ENCODE results near the gene RNLS. TPM values are rescaled to one million over a fixed set of nuclear protein-coding genes. Genes with fewer than 3 reads are reported as not detected.

The RNLS gene
- polyA plus RNA-seq, 3 donors: 3.3 to 3.9 (median 3.7) TPM

- H3K27ac ChIP-seq (ENCODE audit: low read depth in 1 of 2, low read length in 2 of 2): no peak overlapping the region
- no peaks in the 10 kb centered on the region for H3K36me3 ChIP-seq (replicated peaks in 1 of 2; ENCODE audit: control insufficient read depth in 1 of 2, insufficient read depth in 2 of 2, low read length in 2 of 2)
- no peaks in the 10 kb centered on the region for H4K20me1 ChIP-seq (ENCODE audit: insufficient read depth, low read length)
- H3K9me3 ChIP-seq (replicated peaks in 1 of 2; ENCODE audit: control insufficient read depth in 1 of 2, insufficient read depth in 1 of 2, low read length in 2 of 2): no peaks in the 10 kb centered on the region
- intact Hi-C loops (cut with micrococcal nuclease): no loop called here
- Mint-ChIP-seq H3K36me3 (no peaks in the 10 kb centered on the region), H3K4me3 (no peak overlapping the region), H3K4me1 (peaks cover 5% of the 10 kb centered on the region), H3K27me3 (ENCODE audit: low read depth in 3 of 3) (no peaks in the 10 kb centered on the region), H3K9me3 (peaks cover 0 to 3% (median 0%) of the 10 kb centered on the region in 7 donors), H3K27ac (no peak overlapping the region)
- no peak for DNase-seq
- no peak overlapping the region for H3K4me3 ChIP-seq (replicated peaks in 1 of 3; ENCODE audit: low read depth in 2 of 3, low read length in 3 of 3)
- TF ChIP-seq, protein P1, sequence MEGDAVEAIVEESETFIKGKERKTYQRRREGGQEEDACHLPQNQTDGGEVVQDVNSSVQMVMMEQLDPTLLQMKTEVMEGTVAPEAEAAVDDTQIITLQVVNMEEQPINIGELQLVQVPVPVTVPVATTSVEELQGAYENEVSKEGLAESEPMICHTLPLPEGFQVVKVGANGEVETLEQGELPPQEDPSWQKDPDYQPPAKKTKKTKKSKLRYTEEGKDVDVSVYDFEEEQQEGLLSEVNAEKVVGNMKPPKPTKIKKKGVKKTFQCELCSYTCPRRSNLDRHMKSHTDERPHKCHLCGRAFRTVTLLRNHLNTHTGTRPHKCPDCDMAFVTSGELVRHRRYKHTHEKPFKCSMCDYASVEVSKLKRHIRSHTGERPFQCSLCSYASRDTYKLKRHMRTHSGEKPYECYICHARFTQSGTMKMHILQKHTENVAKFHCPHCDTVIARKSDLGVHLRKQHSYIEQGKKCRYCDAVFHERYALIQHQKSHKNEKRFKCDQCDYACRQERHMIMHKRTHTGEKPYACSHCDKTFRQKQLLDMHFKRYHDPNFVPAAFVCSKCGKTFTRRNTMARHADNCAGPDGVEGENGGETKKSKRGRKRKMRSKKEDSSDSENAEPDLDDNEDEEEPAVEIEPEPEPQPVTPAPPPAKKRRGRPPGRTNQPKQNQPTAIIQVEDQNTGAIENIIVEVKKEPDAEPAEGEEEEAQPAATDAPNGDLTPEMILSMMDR (IDR thresholded peaks at IDR 0.05): no peak
- H3K79me2 ChIP-seq (ENCODE audit: insufficient read depth, low read length): no peaks in the 10 kb centered on the region
- no peaks in the 10 kb centered on the region for H3K27me3 ChIP-seq (ENCODE audit: control insufficient read depth in 2 of 2, insufficient read depth in 2 of 2, low read length in 2 of 2)
- no peak overlapping the region for H3K9ac ChIP-seq (ENCODE audit: insufficient read depth, low read length, poor library complexity, severe bottlenecking)
- no peak overlapping the region for H2AFZ ChIP-seq (ENCODE audit: insufficient read depth, low read depth, low read length, poor library complexity, severe bottlenecking)
- H3K4me2 ChIP-seq (replicated peaks; ENCODE audit: extremely low read depth, low read length, poor library complexity, severe bottlenecking): no peak overlapping the region
- H3K4me1 ChIP-seq (ENCODE audit: control insufficient read depth in 1 of 2, insufficient read depth in 2 of 2, low read length in 2 of 2): peaks cover 0 to 5% of the 10 kb centered on the region in 2 donors
Observed at GRCh38 chr10:88289342-88289741, 293.8 kb downstream of the RNLS start.

DNA sequence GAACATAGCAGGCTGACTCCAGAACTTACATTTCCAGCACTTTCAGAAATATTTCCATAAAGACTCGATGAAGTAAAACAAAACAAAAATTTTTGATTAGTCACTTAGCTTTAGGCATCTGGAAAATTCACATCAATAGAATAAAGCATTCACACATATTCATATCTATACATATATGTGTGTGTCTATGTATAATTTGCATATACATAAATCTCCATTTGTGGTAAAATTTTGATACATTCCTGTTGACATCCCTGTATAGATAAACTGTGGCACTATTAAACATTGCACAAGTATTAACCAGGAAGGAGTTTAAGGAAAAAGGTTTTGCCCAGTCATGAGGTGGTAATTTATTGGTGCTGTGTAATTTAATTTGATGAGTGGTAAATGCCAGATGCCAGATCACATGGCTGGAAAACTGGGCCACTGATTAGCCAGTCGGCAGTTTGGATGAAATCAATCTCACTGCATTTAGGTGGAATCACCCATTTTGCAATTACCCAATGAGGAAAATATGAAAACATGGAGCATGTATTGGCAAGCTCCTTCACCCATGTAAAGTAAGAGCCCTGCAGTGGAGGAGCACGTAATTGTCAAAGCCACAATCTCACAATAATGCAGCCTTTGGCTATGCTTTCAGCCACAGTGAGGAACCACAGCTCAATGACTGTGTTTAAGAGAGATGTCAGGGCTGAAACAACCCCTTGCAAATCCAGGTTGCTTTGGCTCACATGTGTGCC lies 294.6 kb downstream of the RNLS start:
- TF ChIP-seq, protein P1 (IDR thresholded peaks at IDR 0.05): no peak
- Histone ChIP-seq H3K27ac (ENCODE audit: low read depth in 1 of 2, low read length in 2 of 2) (no peak overlapping the region), H3K4me1 (ENCODE audit: control insufficient read depth in 1 of 2, insufficient read depth in 2 of 2, low read length in 2 of 2) (peaks cover 0 to 5% of the 10 kb centered on the region in 2 donors), H3K27me3 (ENCODE audit: control insufficient read depth in 2 of 2, insufficient read depth in 2 of 2, low read length in 2 of 2) (no peaks in the 10 kb centered on the region), H3K4me3 (replicated peaks in 1 of 3; ENCODE audit: low read depth in 2 of 3, low read length in 3 of 3) (no peak overlapping the region), H3K4me2 (replicated peaks; ENCODE audit: extremely low read depth, low read length, poor library complexity, severe bottlenecking) (no peak overlapping the region), H4K20me1 (ENCODE audit: insufficient read depth, low read length) (no peaks in the 10 kb centered on the region), H3K36me3 (replicated peaks in 1 of 2; ENCODE audit: control insufficient read depth in 1 of 2, insufficient read depth in 2 of 2, low read length in 2 of 2) (no peaks in the 10 kb centered on the region), H3K79me2 (ENCODE audit: insufficient read depth, low read length) (no peaks in the 10 kb centered on the region), H3K9me3 (replicated peaks in 1 of 2; ENCODE audit: control insufficient read depth in 1 of 2, insufficient read depth in 1 of 2, low read length in 2 of 2) (no peaks in the 10 kb centered on the region), H3K9ac (ENCODE audit: insufficient read depth, low read length, poor library complexity, severe bottlenecking) (no peak overlapping the region), H2AFZ (ENCODE audit: insufficient read depth, low read depth, low read length, poor library complexity, severe bottlenecking) (no peak overlapping the region)
- no peak for DNase-seq
- no peaks in the 10 kb centered on the region for H3K36me3 Mint-ChIP-seq
- H3K9me3 Mint-ChIP-seq: peaks cover 0 to 3% (median 0%) of the 10 kb centered on the region in 7 donors
- no CpG with 5 or more reads among the region's 3 CpGs for WGBS (ENCODE audit: insufficient coverage)
- H3K27ac Mint-ChIP-seq: no peak overlapping the region
- intact Hi-C loops (cut with micrococcal nuclease): no loop called here
- peaks cover 5% of the 10 kb centered on the region for H3K4me1 Mint-ChIP-seq
- no peaks in the 10 kb centered on the region for H3K27me3 Mint-ChIP-seq (ENCODE audit: low read depth in 3 of 3)
- no peak overlapping the region for H3K4me3 Mint-ChIP-seq

Measured in CD14-positive monocyte (primary cell).